CD4-positive, alpha-beta T cell treated with Interleukin-6 at 100 ng/mL for 8 hours (primary cell): ENCODE measurements around the gene FYN.

ENCODE experiments used
- DNase-seq: peaks from one replicate; pipeline ENCODE4 v3.0.0-alpha.2; 2020; ENCODE audit warnings: mixed read lengths, low spot score

Gene FYN

DNA sequence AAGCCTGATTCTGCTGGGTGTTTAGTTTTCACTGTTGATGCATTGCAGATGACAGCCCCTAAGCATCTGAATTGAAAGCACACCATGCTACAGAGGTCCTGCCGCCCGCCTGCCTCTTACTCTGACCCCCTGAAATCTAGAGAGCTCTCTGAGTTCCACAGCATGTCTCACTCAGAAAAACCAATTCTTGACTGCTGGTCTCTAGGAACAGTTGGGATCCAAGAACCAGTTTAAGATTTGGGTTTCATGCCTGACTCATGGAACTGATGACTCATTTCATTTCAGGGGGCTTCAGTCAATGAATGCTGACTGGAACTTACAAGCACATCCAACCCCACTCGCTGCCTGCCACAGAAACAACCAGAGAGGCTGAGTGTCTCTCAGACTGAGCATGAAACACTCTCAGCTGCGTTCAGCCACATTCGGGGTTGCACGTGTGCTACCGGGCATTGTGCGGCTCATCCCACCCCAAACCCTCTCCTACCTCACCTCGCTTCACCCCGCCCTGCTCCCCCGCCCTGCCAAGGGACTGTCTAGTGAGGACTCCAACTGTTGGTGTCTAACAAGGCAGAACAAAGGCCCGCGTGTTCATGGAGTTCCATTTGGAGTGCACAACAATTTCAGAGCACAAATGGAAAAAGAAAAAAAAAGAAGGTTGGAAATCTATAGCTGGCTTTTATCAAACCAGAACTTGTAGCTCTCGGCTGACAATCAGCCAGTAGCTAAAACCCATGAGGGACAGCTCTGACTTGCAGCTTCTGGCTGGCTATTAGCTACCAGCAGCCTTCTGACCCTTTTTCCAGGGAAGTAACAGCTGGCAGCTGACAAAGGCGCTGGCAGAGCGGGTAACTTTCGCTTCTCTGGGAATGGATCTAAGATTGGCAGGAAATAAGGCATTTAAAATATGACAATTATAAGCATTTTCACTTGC lies 247.5 kb downstream of the FYN start:
- DNase-seq: no peak

DNA sequence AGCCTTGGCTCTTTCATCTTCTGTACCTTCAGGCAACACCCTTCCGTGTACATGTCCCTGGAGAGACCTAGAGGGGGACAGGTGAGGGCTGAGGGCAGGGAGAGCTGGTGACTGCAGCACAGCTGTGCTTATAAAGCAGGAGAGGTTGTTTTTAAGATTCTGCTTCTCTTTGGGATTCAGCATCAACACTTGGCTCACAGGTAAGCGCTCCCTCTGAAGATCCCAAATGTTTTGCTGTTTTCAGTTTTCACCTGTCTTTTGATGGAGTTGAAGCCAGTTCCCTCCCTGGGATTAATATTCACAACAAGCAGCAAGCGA lies 248.2 kb downstream of the FYN start:
- no peak for DNase-seq

GRCh38 chr6:111624401-111625098 lies 248.7 kb downstream of the FYN start:
- DNase-seq: no peak

DNA sequence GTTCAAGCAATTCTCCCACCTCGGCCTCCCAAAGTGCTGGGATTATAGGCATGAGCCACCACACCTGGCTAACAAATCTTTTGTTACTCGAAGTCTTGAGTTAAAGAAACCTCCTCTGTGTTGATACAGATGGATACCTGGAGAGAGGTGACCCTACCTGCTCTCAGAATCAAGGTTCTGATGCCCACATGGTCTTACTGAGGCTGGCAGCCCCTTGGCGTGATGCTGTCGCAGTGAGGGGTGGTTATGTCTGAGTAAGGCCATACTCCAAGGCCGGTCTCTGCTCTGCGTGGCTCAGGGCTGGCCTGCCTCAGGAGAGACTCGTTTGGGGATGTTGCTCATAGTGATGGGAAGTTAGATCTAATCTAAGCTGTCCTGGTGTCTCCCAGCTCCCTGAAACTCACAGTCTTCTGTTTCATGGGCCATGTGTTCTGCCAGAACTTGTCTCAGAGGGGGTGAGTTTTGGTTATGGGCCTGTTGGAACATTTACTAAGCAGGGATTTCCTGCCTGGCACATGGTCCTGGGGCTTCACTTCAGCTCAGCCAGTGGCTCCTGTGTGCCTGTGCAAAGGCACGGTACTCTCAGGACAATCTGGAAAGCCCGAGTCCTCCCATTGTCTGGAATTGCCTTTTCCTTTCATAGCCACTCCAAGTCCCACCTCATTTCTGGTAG lies 250.1 kb downstream of the FYN start:
- no peak for DNase-seq

GRCh38 chr6:111620169-111620568 lies 253.1 kb downstream of the FYN start:
- no peak for DNase-seq

GRCh38 chr6:111618407-111618806 lies 254.8 kb downstream of the FYN start:
- DNase-seq: no peak

DNA sequence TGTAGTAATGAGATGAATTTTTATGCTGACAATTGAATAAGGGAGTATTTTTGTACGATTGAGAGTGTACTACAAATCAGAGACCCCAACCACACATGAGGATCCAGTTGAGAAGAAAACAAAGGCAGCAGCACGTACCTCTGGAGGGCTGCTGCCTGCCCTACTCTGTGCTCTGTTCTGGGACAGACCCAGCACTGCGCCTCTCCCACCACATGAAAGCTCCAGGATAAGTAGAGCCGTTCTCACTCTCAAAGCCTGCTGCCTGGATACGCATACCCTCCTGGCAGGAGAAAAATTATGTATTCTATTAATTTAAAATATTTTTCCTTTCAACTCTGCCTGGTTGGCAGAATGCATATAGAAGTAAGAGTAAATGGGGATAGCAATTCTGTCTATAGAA lies 256.1 kb downstream of the FYN start:
- no peak for DNase-seq

DNA sequence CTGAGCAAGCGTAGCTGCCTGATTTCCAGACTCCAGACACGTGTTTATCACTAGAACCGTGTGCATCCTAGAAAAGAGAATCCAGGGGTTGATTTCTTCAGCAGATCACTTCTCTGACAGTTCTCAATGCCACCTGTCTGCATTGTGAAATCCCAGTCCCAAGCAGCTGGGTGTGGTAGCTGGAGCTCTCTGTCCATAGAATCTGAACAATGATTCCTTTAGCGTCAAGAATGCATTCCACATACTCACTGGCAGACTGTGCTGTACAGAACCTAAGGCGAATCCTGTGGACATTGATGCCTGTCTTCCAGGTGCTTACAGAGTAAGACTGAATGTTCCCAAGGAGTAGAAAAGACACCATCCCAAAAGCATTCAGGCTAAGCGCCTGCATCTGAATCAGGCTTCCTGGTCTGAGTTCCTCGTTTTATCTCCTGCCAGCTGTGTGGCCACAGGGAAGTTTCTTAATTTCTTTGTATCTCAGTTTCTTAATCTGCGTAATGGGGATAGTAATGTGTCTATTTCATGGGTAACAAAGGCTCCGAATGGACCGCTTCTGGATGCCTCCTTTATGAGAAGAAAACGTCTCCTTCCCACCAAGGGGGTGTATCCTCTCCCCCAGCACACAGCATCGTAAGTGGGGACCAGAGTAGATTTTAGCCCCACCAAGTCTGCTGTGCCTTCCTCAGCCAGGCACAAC lies 257.2 kb downstream of the FYN start:
- no peak for DNase-seq

- DNase-seq: no peak
These were observed 258.2 kb downstream of the FYN start for GRCh38 chr6:111614833-111615582.

- DNase-seq: no peak
These were observed 260.9 kb downstream of the FYN start for GRCh38 chr6:111612379-111612778.

- no peak for DNase-seq
These were observed 262.6 kb downstream of the FYN start for GRCh38 chr6:111610548-111611172.
